ENCODE data around the gene CCT6B.
"Not testable (repeated sequence)": the region's sequence is repeated elsewhere in the genome, so short reads cannot be mapped to it uniquely, and the experiment has no call there.

The CCT6B gene

GRCh38 chr17:34974794-34975785, 13.8 kb upstream of the CCT6B start:
- H3K9me3 ChIP-seq (ENCODE audit: control insufficient read depth, low read length), result no peaks in the 10 kb centered on the region
- WGBS, result 89% methylated on average over 3 of the region's 3 CpGs
- no peak overlapping the region for H2AFZ ChIP-seq (ENCODE audit: low read depth, low read length)
- no peak overlapping the region for H3K4ac ChIP-seq (ENCODE audit: low read depth in 1 of 2, low read length in 2 of 2)
- H2BK15ac ChIP-seq (ENCODE audit: low read depth, poor library complexity, severe bottlenecking), result no peak overlapping the region
- no peaks in the 10 kb centered on the region for H3K36me3 ChIP-seq (ENCODE audit: control insufficient read depth in 1 of 2, insufficient read depth in 2 of 2, low read depth in 1 of 2, low read length in 2 of 2)
- H2BK120ac ChIP-seq (ENCODE audit: low read depth, low read length), result no peak overlapping the region
- H2AK5ac ChIP-seq (ENCODE audit: low read length, severe bottlenecking), result no peak overlapping the region
- H3K4me1 ChIP-seq (ENCODE audit: control insufficient read depth, insufficient read depth, low read depth, low read length), result peaks cover 2% of the 10 kb centered on the region
- no peak overlapping the region for H3K14ac ChIP-seq (ENCODE audit: low read length in 2 of 2)
- no peak for DNase-seq
- no peak overlapping the region for H3K4me2 ChIP-seq (ENCODE audit: low read length, poor library complexity, severe bottlenecking)
- no peak overlapping the region for H4K91ac ChIP-seq (ENCODE audit: low read length)
- H3K23ac ChIP-seq (ENCODE audit: low read length in 2 of 2), result no peak overlapping the region
- H4K8ac ChIP-seq (ENCODE audit: low read length), result no peak overlapping the region
- peaks cover 0 to 3% of the 10 kb centered on the region in 2 experiments for H3K27me3 ChIP-seq (ENCODE audit: control insufficient read depth in 1 of 2, insufficient read depth in 1 of 2, low read length in 2 of 2)
- no peak overlapping the region for H3K27ac ChIP-seq (ENCODE audit: low read length, poor library complexity, severe bottlenecking)
- H3K9ac ChIP-seq (ENCODE audit: low read length), result no peak overlapping the region
- H2BK12ac ChIP-seq (ENCODE audit: low read length in 2 of 2), result no peak overlapping the region
- no peak overlapping the region for H2BK5ac ChIP-seq (ENCODE audit: low read depth, low read length, poor library complexity, severe bottlenecking)
- no peak overlapping the region for H3K4me3 ChIP-seq (ENCODE audit: insufficient read depth in 1 of 2, low read depth in 1 of 2, low read length in 2 of 2)
- peaks cover 4% of the 10 kb centered on the region for H3K79me1 ChIP-seq (replicated peaks; ENCODE audit: low read length, poor library complexity, severe bottlenecking)
- no peak overlapping the region for H3K18ac ChIP-seq (ENCODE audit: low read depth in 1 of 2, low read length in 2 of 2)

GRCh38 chr17:34974179-34974578, 12.9 kb upstream of the CCT6B start:
- Histone ChIP-seq H3K36me3 (ENCODE audit: control insufficient read depth in 1 of 2, insufficient read depth in 2 of 2, low read depth in 1 of 2, low read length in 2 of 2) (peaks cover 0 to 2% of the 10 kb centered on the region in 2 experiments), H3K4me2 (ENCODE audit: low read length, poor library complexity, severe bottlenecking) (no peak overlapping the region), H3K23ac (ENCODE audit: low read length in 2 of 2) (no peak overlapping the region), H3K9ac (ENCODE audit: low read length) (no peak overlapping the region), H3K4me1 (ENCODE audit: control insufficient read depth, insufficient read depth, low read depth, low read length) (no peaks in the 10 kb centered on the region), H4K8ac (ENCODE audit: low read length) (no peak overlapping the region), H2BK120ac (ENCODE audit: low read depth, low read length) (no peak overlapping the region), H3K4me3 (ENCODE audit: insufficient read depth in 1 of 2, low read depth in 1 of 2, low read length in 2 of 2) (no peak overlapping the region), H3K27ac (ENCODE audit: low read length, poor library complexity, severe bottlenecking) (no peak overlapping the region), H3K27me3 (ENCODE audit: control insufficient read depth in 1 of 2, insufficient read depth in 1 of 2, low read length in 2 of 2) (peaks cover 0 to 3% of the 10 kb centered on the region in 2 experiments), H2AK5ac (ENCODE audit: low read length, severe bottlenecking) (no peak overlapping the region), H3K4ac (ENCODE audit: low read depth in 1 of 2, low read length in 2 of 2) (no peak overlapping the region), H3K9me3 (ENCODE audit: control insufficient read depth, low read length) (no peaks in the 10 kb centered on the region), H3K14ac (ENCODE audit: low read length in 2 of 2) (no peak overlapping the region), H2BK15ac (ENCODE audit: low read depth, poor library complexity, severe bottlenecking) (no peak overlapping the region), H2AFZ (ENCODE audit: low read depth, low read length) (no peak overlapping the region), H3K18ac (ENCODE audit: low read depth in 1 of 2, low read length in 2 of 2) (no peak overlapping the region), H2BK12ac (ENCODE audit: low read length in 2 of 2) (no peak overlapping the region), H3K79me1 (replicated peaks; ENCODE audit: low read length, poor library complexity, severe bottlenecking) (peaks cover under 1% of the 10 kb centered on the region), H4K91ac (ENCODE audit: low read length) (no peak overlapping the region), H2BK5ac (ENCODE audit: low read depth, low read length, poor library complexity, severe bottlenecking) (no peak overlapping the region)
- no peak for DNase-seq
- 79% methylated on average over 2 of the region's 2 CpGs for WGBS

- Histone ChIP-seq H3K36me3 (ENCODE audit: control insufficient read depth in 1 of 2, insufficient read depth in 2 of 2, low read depth in 1 of 2, low read length in 2 of 2) (peaks cover 0 to 1% of the 10 kb centered on the region in 2 experiments), H3K9ac (ENCODE audit: low read length) (no peak overlapping the region), H3K27me3 (ENCODE audit: control insufficient read depth in 1 of 2, insufficient read depth in 1 of 2, low read length in 2 of 2) (peaks cover 0 to 9% of the 10 kb centered on the region in 2 experiments), H2BK5ac (ENCODE audit: low read depth, low read length, poor library complexity, severe bottlenecking) (no peak overlapping the region), H4K91ac (ENCODE audit: low read length) (no peak overlapping the region), H3K4me3 (ENCODE audit: insufficient read depth in 1 of 2, low read depth in 1 of 2, low read length in 2 of 2) (no peak overlapping the region), H2AK5ac (ENCODE audit: low read length, severe bottlenecking) (no peak overlapping the region), H3K4me1 (ENCODE audit: control insufficient read depth, insufficient read depth, low read depth, low read length) (peaks cover 2% of the 10 kb centered on the region), H3K14ac (ENCODE audit: low read length in 2 of 2) (no peak overlapping the region), H2BK15ac (ENCODE audit: low read depth, poor library complexity, severe bottlenecking) (no peak overlapping the region), H3K79me1 (replicated peaks; ENCODE audit: low read length, poor library complexity, severe bottlenecking) (peaks cover 2% of the 10 kb centered on the region), H3K27ac (ENCODE audit: low read length, poor library complexity, severe bottlenecking) (no peak overlapping the region), H2BK120ac (ENCODE audit: low read depth, low read length) (no peak overlapping the region), H2AFZ (ENCODE audit: low read depth, low read length) (no peak overlapping the region), H3K9me3 (ENCODE audit: control insufficient read depth, low read length) (no peaks in the 10 kb centered on the region), H3K18ac (ENCODE audit: low read depth in 1 of 2, low read length in 2 of 2) (no peak overlapping the region), H3K4me2 (ENCODE audit: low read length, poor library complexity, severe bottlenecking) (no peak overlapping the region), H2BK12ac (ENCODE audit: low read length in 2 of 2) (no peak overlapping the region), H3K4ac (ENCODE audit: low read depth in 1 of 2, low read length in 2 of 2) (no peak overlapping the region), H3K23ac (ENCODE audit: low read length in 2 of 2) (no peak overlapping the region), H4K8ac (ENCODE audit: low read length) (no peak overlapping the region)
- WGBS, result 83% methylated on average over 1 of the region's 1 CpG
- DNase-seq, result no peak
Observed at GRCh38 chr17:34958438-34958837, 2.8 kb downstream of the CCT6B start.

- not testable (repeated sequence) for H2AFZ ChIP-seq (ENCODE audit: low read depth, low read length); DNase-seq; H3K27me3 ChIP-seq (ENCODE audit: control insufficient read depth in 1 of 2, insufficient read depth in 1 of 2, low read length in 2 of 2); H3K4me2 ChIP-seq (ENCODE audit: low read length, poor library complexity, severe bottlenecking); H3K9ac ChIP-seq (ENCODE audit: low read length); H3K9me3 ChIP-seq (ENCODE audit: control insufficient read depth, low read length); H3K4me1 ChIP-seq (ENCODE audit: control insufficient read depth, insufficient read depth, low read depth, low read length); H2BK15ac ChIP-seq (ENCODE audit: low read depth, poor library complexity, severe bottlenecking); H2BK12ac ChIP-seq (ENCODE audit: low read length in 2 of 2); H3K36me3 ChIP-seq (ENCODE audit: control insufficient read depth in 1 of 2, insufficient read depth in 2 of 2, low read depth in 1 of 2, low read length in 2 of 2); H2BK120ac ChIP-seq (ENCODE audit: low read depth, low read length); H2BK5ac ChIP-seq (ENCODE audit: low read depth, low read length, poor library complexity, severe bottlenecking); H3K23ac ChIP-seq (ENCODE audit: low read length in 2 of 2); H3K79me1 ChIP-seq (replicated peaks; ENCODE audit: low read length, poor library complexity, severe bottlenecking); H3K4ac ChIP-seq (ENCODE audit: low read depth in 1 of 2, low read length in 2 of 2); H2AK5ac ChIP-seq (ENCODE audit: low read length, severe bottlenecking); H3K18ac ChIP-seq (ENCODE audit: low read depth in 1 of 2, low read length in 2 of 2); H3K27ac ChIP-seq (ENCODE audit: low read length, poor library complexity, severe bottlenecking); H3K14ac ChIP-seq (ENCODE audit: low read length in 2 of 2); H4K8ac ChIP-seq (ENCODE audit: low read length); H4K91ac ChIP-seq (ENCODE audit: low read length); H3K4me3 ChIP-seq (ENCODE audit: insufficient read depth in 1 of 2, low read depth in 1 of 2, low read length in 2 of 2)
- WGBS, result 80% methylated on average over 2 of the region's 4 CpGs
Observed at GRCh38 chr17:34950780-34951179, 10.5 kb downstream of the CCT6B start.
